Measurements from ENCODE around the gene ARPP21. TPM values are rescaled to one million over a fixed set of nuclear protein-coding genes. Genes with fewer than 3 reads are reported as not detected.

The ARPP21 gene
- total RNA-seq, 2 donors from 2014 or later, result 0.42 TPM; not detected in 1

DNA sequence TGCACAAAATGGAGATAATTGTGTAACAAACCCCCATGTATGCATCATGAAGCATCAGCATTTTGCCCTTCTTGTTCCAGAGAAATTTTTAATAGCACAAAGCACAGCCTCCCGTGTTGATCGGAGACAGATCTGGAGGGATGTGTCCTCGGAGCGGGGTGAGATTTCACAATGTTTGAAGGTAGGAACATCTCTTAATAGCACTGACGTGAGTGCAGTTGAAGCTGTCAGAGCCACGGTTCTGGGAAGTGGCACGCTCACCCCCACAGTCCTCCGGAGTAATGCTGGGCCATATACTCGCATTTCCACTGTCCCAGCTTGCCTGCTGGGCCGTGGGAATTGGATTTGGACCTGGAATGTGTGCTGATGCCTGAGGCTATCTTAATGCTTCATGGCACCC is 24.1 kb downstream of the ARPP21 start:
- Histone ChIP-seq H3K9me3 (no peaks in the 10 kb centered on the region), H3K4me3 (no peak overlapping the region), H3K27me3 (no peaks in the 10 kb centered on the region), H3K27ac (no peak overlapping the region), H3K9ac (ENCODE audit: low read depth in 2 of 2, low read length in 2 of 2) (no peak overlapping the region), H3K36me3 (no peaks in the 10 kb centered on the region), H3K4me1 (no peaks in the 10 kb centered on the region)
- no peak for DNase-seq
- TF ChIP-seq, protein P1, sequence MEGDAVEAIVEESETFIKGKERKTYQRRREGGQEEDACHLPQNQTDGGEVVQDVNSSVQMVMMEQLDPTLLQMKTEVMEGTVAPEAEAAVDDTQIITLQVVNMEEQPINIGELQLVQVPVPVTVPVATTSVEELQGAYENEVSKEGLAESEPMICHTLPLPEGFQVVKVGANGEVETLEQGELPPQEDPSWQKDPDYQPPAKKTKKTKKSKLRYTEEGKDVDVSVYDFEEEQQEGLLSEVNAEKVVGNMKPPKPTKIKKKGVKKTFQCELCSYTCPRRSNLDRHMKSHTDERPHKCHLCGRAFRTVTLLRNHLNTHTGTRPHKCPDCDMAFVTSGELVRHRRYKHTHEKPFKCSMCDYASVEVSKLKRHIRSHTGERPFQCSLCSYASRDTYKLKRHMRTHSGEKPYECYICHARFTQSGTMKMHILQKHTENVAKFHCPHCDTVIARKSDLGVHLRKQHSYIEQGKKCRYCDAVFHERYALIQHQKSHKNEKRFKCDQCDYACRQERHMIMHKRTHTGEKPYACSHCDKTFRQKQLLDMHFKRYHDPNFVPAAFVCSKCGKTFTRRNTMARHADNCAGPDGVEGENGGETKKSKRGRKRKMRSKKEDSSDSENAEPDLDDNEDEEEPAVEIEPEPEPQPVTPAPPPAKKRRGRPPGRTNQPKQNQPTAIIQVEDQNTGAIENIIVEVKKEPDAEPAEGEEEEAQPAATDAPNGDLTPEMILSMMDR (IDR thresholded peaks at IDR 0.05), result no peak
- intact Hi-C loops (cut with DNase I), result no loop called here

DNA sequence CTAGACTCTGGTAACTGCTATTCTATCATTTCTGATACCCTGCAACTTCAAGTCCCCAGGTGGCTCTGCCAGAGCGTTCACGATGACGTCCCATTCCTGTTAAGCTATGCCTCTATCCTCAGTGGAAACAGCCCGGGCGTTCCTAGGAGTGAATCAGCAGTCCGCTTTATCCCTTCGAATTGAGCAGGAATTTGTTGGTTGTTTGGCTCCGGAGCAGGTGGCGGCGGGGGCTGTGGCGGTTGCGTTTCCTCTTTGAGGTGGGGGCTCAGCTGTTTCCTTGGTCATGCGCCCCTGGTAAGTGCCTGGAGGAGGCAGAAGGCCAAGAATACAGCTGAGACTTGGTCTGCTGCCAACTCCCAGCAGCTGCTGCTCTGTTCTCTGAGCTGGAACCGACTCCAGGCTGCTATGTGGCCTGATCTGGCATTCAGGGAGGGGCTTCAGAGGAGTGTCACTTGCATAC is 25.2 kb downstream of the ARPP21 start:
- TF ChIP-seq, protein P1 (IDR thresholded peaks at IDR 0.05), result no peak
- intact Hi-C loops (cut with DNase I), result no loop called here
- H3K4me3 ChIP-seq, result no peak overlapping the region
- no peaks in the 10 kb centered on the region for H3K36me3 ChIP-seq
- no peak overlapping the region for H3K9ac ChIP-seq (ENCODE audit: low read depth in 2 of 2, low read length in 2 of 2)
- H3K27me3 ChIP-seq, result no peaks in the 10 kb centered on the region
- no peaks in the 10 kb centered on the region for H3K9me3 ChIP-seq
- DNase-seq, result no peak
- H3K27ac ChIP-seq, result no peak overlapping the region
- H3K4me1 ChIP-seq, result no peaks in the 10 kb centered on the region

GRCh38 chr3:35665390-35666055 is 26.2 kb downstream of the ARPP21 start:
- H3K4me1 ChIP-seq, result no peaks in the 10 kb centered on the region
- TF ChIP-seq, protein P1 (IDR thresholded peaks at IDR 0.05), result no peak
- no peak overlapping the region for H3K4me3 ChIP-seq
- H3K9me3 ChIP-seq, result no peaks in the 10 kb centered on the region
- no peak overlapping the region for H3K9ac ChIP-seq (ENCODE audit: low read depth in 2 of 2, low read length in 2 of 2)
- no peak overlapping the region for H3K27ac ChIP-seq
- no peaks in the 10 kb centered on the region for H3K27me3 ChIP-seq
- H3K36me3 ChIP-seq, result no peaks in the 10 kb centered on the region
- DNase-seq, result no peak
- intact Hi-C loops (cut with DNase I), result no loop called here

DNA sequence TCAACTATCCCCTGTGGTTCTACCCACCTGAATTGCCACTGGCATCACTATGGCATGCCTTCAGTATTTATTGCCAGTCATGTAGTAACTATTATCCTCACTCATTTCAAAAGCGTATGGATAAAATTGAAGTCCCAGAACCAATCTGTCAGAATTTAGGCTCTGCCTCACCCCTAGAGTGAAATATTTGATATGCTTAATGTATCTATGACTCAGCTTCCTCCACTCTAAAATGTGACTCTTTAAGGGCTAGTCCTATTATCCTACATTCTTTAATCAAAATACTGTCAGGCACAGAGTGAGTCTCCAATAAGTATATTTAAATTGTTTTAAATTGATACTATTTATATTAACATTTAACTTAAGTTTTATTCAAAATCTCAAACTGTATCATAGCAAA is 27.6 kb downstream of the ARPP21 start:
- H3K27me3 ChIP-seq, result no peaks in the 10 kb centered on the region
- no peak overlapping the region for H3K27ac ChIP-seq
- TF ChIP-seq, protein P1 (IDR thresholded peaks at IDR 0.05), result no peak
- H3K9ac ChIP-seq (ENCODE audit: low read depth in 2 of 2, low read length in 2 of 2), result no peak overlapping the region
- DNase-seq, result no peak
- intact Hi-C loops (cut with DNase I), result no loop called here
- no peaks in the 10 kb centered on the region for H3K36me3 ChIP-seq
- H3K4me1 ChIP-seq, result no peaks in the 10 kb centered on the region
- no peak overlapping the region for H3K4me3 ChIP-seq
- no peaks in the 10 kb centered on the region for H3K9me3 ChIP-seq

- H3K9ac ChIP-seq (ENCODE audit: low read depth in 2 of 2, low read length in 2 of 2), result no peak overlapping the region
- H3K4me3 ChIP-seq, result no peak overlapping the region
- H3K36me3 ChIP-seq, result no peaks in the 10 kb centered on the region
- H3K27me3 ChIP-seq, result no peaks in the 10 kb centered on the region
- no peak overlapping the region for H3K27ac ChIP-seq
- intact Hi-C loops (cut with DNase I), result no loop called here
- DNase-seq, result no peak
- no peaks in the 10 kb centered on the region for H3K9me3 ChIP-seq
- H3K4me1 ChIP-seq, result no peaks in the 10 kb centered on the region
- TF ChIP-seq, protein P1 (IDR thresholded peaks at IDR 0.05), result no peak
These were observed 31.2 kb downstream of the ARPP21 start for GRCh38 chr3:35670408-35670965.
